ENCODE data around the gene PEAR1.

DNA sequence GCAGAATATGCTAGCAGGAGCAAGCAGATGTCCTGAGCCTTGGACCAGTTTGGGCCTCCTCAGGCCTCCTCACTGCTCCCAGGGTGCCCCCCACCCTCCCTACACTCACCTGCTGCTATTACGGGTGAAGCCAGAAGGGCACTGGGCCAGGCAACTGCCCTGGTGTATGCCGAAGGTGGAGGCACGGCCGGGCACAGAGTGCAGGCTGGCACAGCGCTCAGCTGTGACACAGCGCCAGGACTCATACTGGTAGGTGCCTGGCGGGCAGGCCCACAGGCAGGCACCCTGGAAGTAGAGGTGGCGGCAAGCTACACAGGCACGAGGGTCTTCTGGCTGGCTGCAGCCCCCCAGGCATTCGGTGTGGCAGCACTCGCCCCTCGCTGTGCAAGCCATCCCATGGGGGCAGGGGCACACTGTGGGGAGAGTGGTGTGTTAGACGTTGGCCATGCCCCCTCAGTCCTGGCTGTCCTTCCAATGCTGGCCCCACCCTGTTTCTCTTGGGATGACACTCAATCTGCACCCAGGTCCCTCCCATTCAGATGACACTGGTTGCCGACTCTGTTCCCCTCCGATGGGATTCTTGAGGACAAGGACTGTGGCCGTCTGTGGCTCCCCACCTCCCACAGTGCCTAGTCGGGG is 41.6 kb upstream of the PEAR1 start:
- TF ChIP-seq, protein P1, sequence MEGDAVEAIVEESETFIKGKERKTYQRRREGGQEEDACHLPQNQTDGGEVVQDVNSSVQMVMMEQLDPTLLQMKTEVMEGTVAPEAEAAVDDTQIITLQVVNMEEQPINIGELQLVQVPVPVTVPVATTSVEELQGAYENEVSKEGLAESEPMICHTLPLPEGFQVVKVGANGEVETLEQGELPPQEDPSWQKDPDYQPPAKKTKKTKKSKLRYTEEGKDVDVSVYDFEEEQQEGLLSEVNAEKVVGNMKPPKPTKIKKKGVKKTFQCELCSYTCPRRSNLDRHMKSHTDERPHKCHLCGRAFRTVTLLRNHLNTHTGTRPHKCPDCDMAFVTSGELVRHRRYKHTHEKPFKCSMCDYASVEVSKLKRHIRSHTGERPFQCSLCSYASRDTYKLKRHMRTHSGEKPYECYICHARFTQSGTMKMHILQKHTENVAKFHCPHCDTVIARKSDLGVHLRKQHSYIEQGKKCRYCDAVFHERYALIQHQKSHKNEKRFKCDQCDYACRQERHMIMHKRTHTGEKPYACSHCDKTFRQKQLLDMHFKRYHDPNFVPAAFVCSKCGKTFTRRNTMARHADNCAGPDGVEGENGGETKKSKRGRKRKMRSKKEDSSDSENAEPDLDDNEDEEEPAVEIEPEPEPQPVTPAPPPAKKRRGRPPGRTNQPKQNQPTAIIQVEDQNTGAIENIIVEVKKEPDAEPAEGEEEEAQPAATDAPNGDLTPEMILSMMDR (IDR thresholded peaks at IDR 0.05 in 4 of 5, conservative IDR thresholded peaks at IDR 0.05 in 1 of 5) = no peak
- TF ChIP-seq POLR2A (IDR thresholded peaks at IDR 0.05) = no peak
